GM04503 (cell line): ENCODE results near the gene MIPOL1.
"Not testable (repeated sequence)": the region's sequence is repeated elsewhere in the genome, so short reads cannot be mapped to it uniquely, and the experiment has no call there.

Experiments used
- DNase-seq: peaks from one replicate; pipeline ENCODE4 v3.0.0-alpha.2; 2012; ENCODE audit warnings: low read depth

Gene MIPOL1

GRCh38 chr14:37546621-37547447 lies 349.1 kb downstream of the MIPOL1 start:
- peak; percentile 23 for DNase-seq

GRCh38 chr14:37550511-37550910 lies 352.8 kb downstream of the MIPOL1 start:
- DNase-seq, result peak; percentile 61

GRCh38 chr14:37551119-37551518 lies 353.4 kb downstream of the MIPOL1 start:
- no peak for DNase-seq

GRCh38 chr14:37553935-37554550 lies 356.3 kb downstream of the MIPOL1 start:
- DNase-seq, result no peak

GRCh38 chr14:37555596-37555995 lies 357.9 kb downstream of the MIPOL1 start:
- not testable (repeated sequence) for DNase-seq

GRCh38 chr14:37558740-37559139 lies 361.0 kb downstream of the MIPOL1 start:
- DNase-seq, result no peak

- no peak for DNase-seq
Observed at GRCh38 chr14:37559386-37559785, 361.6 kb downstream of the MIPOL1 start.

GRCh38 chr14:37563189-37563588 lies 365.5 kb downstream of the MIPOL1 start:
- no peak for DNase-seq

- no peak for DNase-seq
Observed at GRCh38 chr14:37565550-37565949, 367.8 kb downstream of the MIPOL1 start.

- no peak for DNase-seq
Observed at GRCh38 chr14:37566811-37567371, 369.2 kb downstream of the MIPOL1 start.

- DNase-seq, result no peak
Observed at GRCh38 chr14:37569729-37570128, 372.0 kb downstream of the MIPOL1 start.

GRCh38 chr14:37571391-37571790 lies 373.7 kb downstream of the MIPOL1 start:
- no peak for DNase-seq

GRCh38 chr14:37573356-37573755 lies 375.6 kb downstream of the MIPOL1 start:
- no peak for DNase-seq

- DNase-seq, result no peak
Observed at GRCh38 chr14:37579274-37579673, 381.5 kb downstream of the MIPOL1 start.

- DNase-seq, result no peak
Observed at GRCh38 chr14:37580146-37580545, 382.4 kb downstream of the MIPOL1 start.

- no peak for DNase-seq
Observed at GRCh38 chr14:37583358-37584210, 385.8 kb downstream of the MIPOL1 start.

- DNase-seq, result no peak
Observed at GRCh38 chr14:37584211-37585100, 386.7 kb downstream of the MIPOL1 start.

GRCh38 chr14:37585101-37585511 lies 387.4 kb downstream of the MIPOL1 start:
- no peak for DNase-seq

- no peak for DNase-seq
Observed at GRCh38 chr14:37585971-37586796, 388.4 kb downstream of the MIPOL1 start.

- DNase-seq, result no peak
Observed at GRCh38 chr14:37586797-37587130, 389.0 kb downstream of the MIPOL1 start.
